ENCODE measurements around the gene ING5. TPM values are rescaled to one million over a fixed set of nuclear protein-coding genes. Genes with fewer than 3 reads are reported as not detected.

ING5 gene
- total RNA-seq, 4 donors from 2014 or later, result 6.8 to 50.0 (median 27.9) TPM

DNA sequence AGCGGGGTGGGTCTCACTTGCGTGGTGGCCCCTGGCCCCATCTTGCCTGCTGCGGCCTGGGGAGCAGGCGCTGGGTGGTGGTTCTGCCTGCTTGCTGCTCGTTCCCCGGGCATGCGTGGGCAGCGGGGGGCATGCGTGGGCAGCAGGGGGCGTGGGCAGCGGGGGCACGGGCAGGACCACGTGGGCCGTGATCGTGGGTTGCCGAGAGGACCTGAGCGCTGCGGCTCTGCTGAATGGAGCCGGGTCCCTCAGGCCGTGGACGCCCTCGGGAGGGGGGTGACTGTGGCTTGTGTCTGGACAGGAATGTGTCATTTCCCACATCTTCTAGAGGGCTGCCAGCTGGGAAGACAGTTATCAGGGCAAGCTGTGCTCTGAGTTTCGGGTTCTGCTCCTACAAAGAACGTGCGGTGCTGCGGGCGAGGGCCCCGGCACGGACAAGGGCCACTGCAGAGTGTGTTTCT is 66.4 kb downstream of the ING5 start:
- intact Hi-C loops (cut with DNase I; ENCODE audit: low total_unique reads), result no loop called here

DNA sequence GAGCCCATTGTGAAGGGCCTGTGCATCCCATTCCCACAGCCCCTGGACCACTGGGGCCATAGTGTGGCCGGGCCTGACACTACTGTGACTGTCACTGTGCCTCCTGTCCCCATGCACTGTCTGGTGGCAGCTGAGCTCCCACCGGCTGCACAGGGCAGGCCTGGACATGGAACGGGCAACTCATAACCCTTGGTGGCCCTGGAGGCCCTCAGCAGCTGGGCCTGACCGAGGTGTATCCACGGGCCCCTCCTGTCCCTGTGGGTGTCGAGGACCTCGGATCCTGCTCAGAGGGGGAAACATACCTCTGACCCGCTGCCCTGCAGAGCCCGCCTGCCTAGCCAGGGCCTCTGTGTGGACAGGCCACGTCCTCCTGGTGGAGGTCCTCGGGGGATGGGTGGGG is 67.0 kb downstream of the ING5 start:
- TF ChIP-seq POLR2A (IDR thresholded peaks at IDR 0.05), result no peak
- no peak for TF ChIP-seq CTCF (IDR thresholded peaks at IDR 0.05)
- no peaks in the 10 kb centered on the region for H3K9me3 ChIP-seq
- no peak overlapping the region for H3K4me3 ChIP-seq
- H3K36me3 ChIP-seq, result no peaks in the 10 kb centered on the region
- no peaks in the 10 kb centered on the region for H3K27me3 ChIP-seq
- no peak for DNase-seq
- H3K27ac ChIP-seq, result no peak overlapping the region
- intact Hi-C loops (cut with DNase I; ENCODE audit: low total_unique reads), result no loop called here
- H3K4me1 ChIP-seq, result no peaks in the 10 kb centered on the region

More for the DNA sequence above, 66.4 kb downstream of the ING5 start:
- no peak for DNase-seq
- no peak overlapping the region for H3K27ac ChIP-seq
- H3K9me3 ChIP-seq, result no peaks in the 10 kb centered on the region
- no peaks in the 10 kb centered on the region for H3K27me3 ChIP-seq
- H3K4me3 ChIP-seq, result no peak overlapping the region
- no peak for TF ChIP-seq CTCF (IDR thresholded peaks at IDR 0.05)
- no peak for TF ChIP-seq POLR2A (IDR thresholded peaks at IDR 0.05)
- H3K4me1 ChIP-seq, result no peaks in the 10 kb centered on the region
- no peaks in the 10 kb centered on the region for H3K36me3 ChIP-seq

DNA sequence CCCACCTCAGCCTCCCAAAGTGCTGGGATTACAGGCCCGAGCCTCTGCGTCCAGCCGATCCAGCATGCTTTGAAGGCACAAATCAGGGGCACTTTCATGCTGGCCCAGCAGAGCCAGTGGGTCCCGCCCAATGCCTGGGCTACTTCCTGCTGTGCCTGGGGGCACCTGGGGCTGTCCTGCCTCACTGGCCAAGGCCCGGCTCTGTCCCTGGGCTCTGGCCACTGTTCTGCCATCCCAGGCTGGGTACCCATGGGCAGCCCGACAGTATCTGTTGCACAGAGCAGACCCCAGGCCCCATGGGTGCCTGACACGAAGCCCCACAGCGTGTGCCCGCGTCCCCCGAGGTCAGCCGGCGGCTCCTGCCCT is 68.0 kb downstream of the ING5 start:
- intact Hi-C loops (cut with DNase I; ENCODE audit: low total_unique reads), result no loop called here
- Histone ChIP-seq H3K27me3 (peaks cover 0 to 2% of the 10 kb centered on the region in 2 donors), H3K27ac (no peak overlapping the region), H3K4me1 (no peaks in the 10 kb centered on the region), H3K9me3 (no peaks in the 10 kb centered on the region), H3K4me3 (no peak overlapping the region), H3K36me3 (no peaks in the 10 kb centered on the region)
- DNase-seq, result no peak
- TF ChIP-seq POLR2A (IDR thresholded peaks at IDR 0.05) (no peak), CTCF (IDR thresholded peaks at IDR 0.05) (no peak)

DNA sequence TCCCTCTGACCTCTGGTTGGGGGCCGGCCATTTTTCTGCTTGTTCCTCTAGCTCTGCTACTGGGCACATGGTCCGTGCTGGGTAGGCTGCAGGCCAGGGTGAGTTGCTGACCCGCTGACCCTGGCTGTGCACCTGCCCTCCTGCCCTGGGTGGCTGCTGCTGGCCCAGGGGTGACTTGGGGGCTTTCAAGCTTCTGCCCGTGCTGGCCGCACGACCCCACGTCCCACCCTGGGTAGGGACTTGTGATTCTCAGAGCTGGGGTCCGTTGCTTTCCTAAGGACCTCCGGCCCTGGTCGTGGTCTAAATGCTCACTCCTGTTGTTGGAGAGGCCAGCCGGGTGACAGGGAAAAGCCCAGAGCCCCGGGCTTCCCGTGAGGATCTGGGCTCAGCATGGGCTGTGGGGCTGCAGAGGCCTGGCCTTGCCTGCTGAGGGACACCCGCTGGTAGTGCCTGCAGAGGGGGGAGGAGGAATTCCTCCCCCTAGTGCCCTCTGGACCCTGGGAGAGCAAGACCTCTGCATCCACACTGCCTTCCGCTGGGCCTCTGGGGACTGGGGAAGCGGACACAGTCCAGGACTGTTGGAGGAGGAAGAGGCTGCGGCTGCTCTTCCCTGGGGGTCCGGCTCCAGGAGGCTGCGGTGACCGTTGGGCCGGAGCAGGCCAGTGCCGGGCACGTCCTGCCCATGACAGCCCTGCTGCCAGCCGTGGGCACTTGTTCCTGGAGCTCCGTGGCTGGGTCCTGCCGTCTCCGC is 68.5 kb downstream of the ING5 start:
- DNase-seq, result no peak
- intact Hi-C loops (cut with DNase I; ENCODE audit: low total_unique reads), result no loop called here
- Histone ChIP-seq H3K4me1 (no peaks in the 10 kb centered on the region), H3K27me3 (peaks cover 0 to 4% of the 10 kb centered on the region in 2 donors), H3K36me3 (no peaks in the 10 kb centered on the region), H3K9me3 (no peaks in the 10 kb centered on the region), H3K4me3 (no peak overlapping the region), H3K27ac (no peak overlapping the region)
- TF ChIP-seq CTCF (IDR thresholded peaks at IDR 0.05) (no peak), POLR2A (IDR thresholded peaks at IDR 0.05) (no peak)

- H3K27ac ChIP-seq, result no peak overlapping the region
- intact Hi-C loops (cut with DNase I; ENCODE audit: low total_unique reads), result no loop called here
- peaks cover 0 to 4% of the 10 kb centered on the region in 2 donors for H3K27me3 ChIP-seq
- H3K4me1 ChIP-seq, result no peaks in the 10 kb centered on the region
- no peaks in the 10 kb centered on the region for H3K36me3 ChIP-seq
- no peak for TF ChIP-seq POLR2A (IDR thresholded peaks at IDR 0.05)
- H3K9me3 ChIP-seq, result no peaks in the 10 kb centered on the region
- H3K4me3 ChIP-seq, result no peak overlapping the region
- DNase-seq, result no peak
These were observed 69.1 kb downstream of the ING5 start for GRCh38 chr2:241770936-241771285.

All from uterus (tissue), 4 donors.